GM12878 (cell line): ENCODE results near the gene HOXD1. TPM values are rescaled to one million over a fixed set of nuclear protein-coding genes. Genes with fewer than 3 reads are reported as not detected.

Source experiments
- ATAC-seq: fragments of 200-7000 bp; cut with Tn5 transposase; 3 replicates; pipeline ENCODE4 v1.9.1; 2020; ENCODE audit warnings: mild to moderate bottlenecking, moderate library complexity
- BruUV-seq: library from RNA; stranded (reverse); fragments of 400-500 nt; replicated peaks from 2 replicates; lab custom pipeline; 2021; lab: Mats Ljungman, UMichigan
- CTCF ChIA-PET: fragments of 300-600 bp; sonication (Branson Sonifier 250); formaldehyde crosslinking; extraction: SDS; loops from one replicate; lab custom pipeline; 2021; ENCODE audit warnings: inconsistent platforms; lab: Yijun Ruan, JAX
- POLR2A ChIA-PET: fragments of 350-600 bp; formaldehyde crosslinking; extraction: SDS; loops from one replicate; lab custom pipeline; 2021; ENCODE audit warnings: inconsistent platforms; lab: Charles Lee
- RAD21 ChIA-PET: fragments of 300-600 bp; sonication (Branson Sonifier 250); formaldehyde crosslinking; loops from one replicate; lab custom pipeline; 2023; ENCODE audit warnings: antibody characterized with exemption; ENCODE audit not compliant: unreplicated experiment; lab: Charles Lee
- SMC1A ChIA-PET: fragments of 300-600 bp; sonication (Branson Sonifier 250); formaldehyde crosslinking; loops from one replicate; lab custom pipeline; 2023; ENCODE audit not compliant: unreplicated experiment, uncharacterized antibody; lab: Charles Lee
- DNase-seq: peaks from one replicate; pipeline ENCODE4 v3.0.0-alpha.2; 2011; ENCODE audit warnings: low read depth, low spot score
- FAIRE-seq: peaks from 3 replicates; lab custom pipeline; 2011; peaks lifted over from hg19 to GRCh38; lab: Jason Lieb, UNC
- H2AFZ ChIP-seq: 2 replicates; pipeline ENCODE4 v1.6.0; 2011; ENCODE audit warnings: low read depth, low read length, control low read depth; ENCODE audit not compliant: control insufficient read depth
- H3K27ac ChIP-seq: 2 replicates; pipeline ENCODE4 v1.5.1; 2011; ENCODE audit warnings: control low read depth; ENCODE audit not compliant: control insufficient read depth, insufficient read depth
- H3K27me3 ChIP-seq, 2 experiments: replicated peaks in 1 of 2; 2 replicates each; pipeline versions ENCODE4 v1.6.0 to v1.6.1; 2011; ENCODE audit warnings: low read length in 1 of 2; ENCODE audit not compliant: control insufficient read depth in 2 of 2, insufficient read depth in 2 of 2
- H3K36me3 ChIP-seq, 2 experiments: 2 replicates each; pipeline ENCODE4 v1.5.1; 2011; ENCODE audit warnings: low read length in 1 of 2; ENCODE audit not compliant: control insufficient read depth in 2 of 2, insufficient read depth in 2 of 2
- H3K4me1 ChIP-seq: 2 replicates; pipeline ENCODE4 v1.6.1; 2011; ENCODE audit warnings: mild to moderate bottlenecking, low read length, moderate library complexity, mixed read lengths; ENCODE audit not compliant: control insufficient read depth, insufficient read depth
- H3K4me2 ChIP-seq: 2 replicates; pipeline ENCODE4 v1.6.0; 2011; ENCODE audit warnings: control low read depth; ENCODE audit not compliant: control insufficient read depth, insufficient read depth
- H3K4me3 ChIP-seq: fragments of 200-600 bp; sonication (generic); 2 replicates; pipeline ENCODE4 v1.5.1; 2016
- H3K79me2 ChIP-seq: 2 replicates; pipeline ENCODE4 v1.6.0; 2011; ENCODE audit warnings: low read length; ENCODE audit not compliant: control insufficient read depth, insufficient read depth
- H3K9ac ChIP-seq: 2 replicates; pipeline ENCODE4 v1.8.0; 2011; ENCODE audit warnings: low read length, control low read depth, mixed read lengths; ENCODE audit not compliant: control insufficient read depth, insufficient read depth
- H3K9me3 ChIP-seq: replicated peaks from 3 replicates; pipeline ENCODE4 v1.5.1; 2011; ENCODE audit warnings: mild to moderate bottlenecking, low read length; ENCODE audit not compliant: control insufficient read depth, insufficient read depth
- H4K20me1 ChIP-seq: 2 replicates; pipeline ENCODE4 v1.6.0; 2011; ENCODE audit not compliant: control insufficient read depth, insufficient read depth
- BACH1 ChIP-seq: fragments of 450-650 bp; IDR thresholded peaks from 2 replicates; pipeline ENCODE4 v1.6.1; 2017; ENCODE audit warnings: mild to moderate bottlenecking, borderline replicate concordance
- CHD4 ChIP-seq: fragments of 200-600 bp; sonication (generic); IDR thresholded peaks from 2 replicates; pipeline ENCODE4 v1.6.1; 2016; ENCODE audit warnings: mild to moderate bottlenecking
- HCFC1 ChIP-seq: fragments of 150-350 bp; IDR thresholded peaks from 2 replicates; pipeline ENCODE4 v1.6.1; 2014; ENCODE audit warnings: low read length
- JUND ChIP-seq: IDR thresholded peaks from 2 replicates; pipeline ENCODE4 v1.6.1; 2012; ENCODE audit warnings: low read depth, mild to moderate bottlenecking, low read length, improper control_type of control experiment, moderate library complexity
- NKRF ChIP-seq: fragments of 450-650 bp; conservative IDR thresholded peaks from 2 replicates; pipeline ENCODE4 v1.6.1; 2017; ENCODE audit warnings: mild to moderate bottlenecking, moderate library complexity
- RCOR1 ChIP-seq: conservative IDR thresholded peaks from 2 replicates; pipeline ENCODE4 v1.6.1; 2012; ENCODE audit warnings: low read depth, low read length, improper control_type of control experiment
- SUPT20H ChIP-seq: IDR thresholded peaks from 2 replicates; pipeline ENCODE4 v1.6.1; 2011; ENCODE audit warnings: low read depth, mild to moderate bottlenecking, low read length, moderate library complexity, borderline replicate concordance; ENCODE audit not compliant: control insufficient read depth
- TARDBP ChIP-seq: IDR thresholded peaks from 2 replicates; pipeline ENCODE4 v1.6.1; 2016; ENCODE audit warnings: borderline replicate concordance
- ZNF384 ChIP-seq: IDR thresholded peaks from 2 replicates; pipeline ENCODE4 v1.6.1; 2012; ENCODE audit warnings: low read depth, mild to moderate bottlenecking, low read length, improper control_type of control experiment, borderline replicate concordance
- ZSCAN29 ChIP-seq: fragments of 450-650 bp; IDR thresholded peaks from 2 replicates; pipeline ENCODE4 v1.6.1; 2017; ENCODE audit warnings: mild to moderate bottlenecking, moderate library complexity
- WGBS: methylation state at CpG from one replicate; pipeline ENCODE4 v1.1.6; 2016; ENCODE audit warnings: low lambda C conversion rate; ENCODE audit not compliant: insufficient replicate concordance, insufficient coverage; ENCODE audit errors: missing lambda C conversion rate; 5-methylcytosine and 5-hydroxymethylcytosine counted together
- in situ Hi-C: fragments of 300-500 bp; cut with MboI; formaldehyde crosslinking; loops from 9 replicates; pipeline ENCODE4 v1.14.3; 2018; ENCODE audit warnings: mixed read lengths
- intact Hi-C: fragments of 100-400 bp; cut with micrococcal nuclease; formaldehyde crosslinking; loops from one replicate; pipeline ENCODE4 v1.14.2; 2022; ENCODE audit not compliant: unreplicated experiment
- polyA plus RNA-seq, 11 experiments: library from polyadenylated mRNA; depleted of rRNA in 4 of 11; unstranded in 6 of 11; stranded (reverse) in 5 of 11; fragments of >200 nt; fragmentation: Nextera tagmentation in 4 of 11; fragmentation: Illumina TruSeq in 1 of 11; extraction: Ambion mirVana in 4 of 11; extraction: Trizol in 1 of 11; gene quantifications; 1 replicate in 1 of 11; 2 replicates in 10 of 11; pipeline versions ENCODE4 v1.2.1 to v1.2.3, GENCODE V29; 2011 to 2016; ENCODE audit warnings: inconsistent platforms in 2 of 11, missing spikeins in 2 of 11, low read depth in 1 of 11
- total RNA-seq, 4 experiments: library from RNA; depleted of rRNA in 3 of 4; stranded (reverse); fragments of >200 nt in 3 of 4; fragmentation: Illumina TruSeq in 1 of 4; extraction: Trizol in 1 of 4; gene quantifications; 2 replicates each; pipeline versions ENCODE4 v1.2.1 to v1.2.3, GENCODE V29; 2013 to 2021

Gene HOXD1
- total and polyA plus RNA-seq, 10 of the 15 experiments (the other 5 are each of a cell fraction or from before 2014, with no cell fraction given), result not detected

- Histone ChIP-seq H3K79me2 (no peaks in the 10 kb centered on the region), H3K36me3 (no peaks in the 10 kb centered on the region; a peak in 1 of 4 replicates), H3K27ac (no peak overlapping the region), H3K4me2 (no peak overlapping the region), H3K4me1 (no peaks in the 10 kb centered on the region), H3K9me3 (peaks cover 2% of the 10 kb centered on the region; the same call in 2 of the 3 replicates), H3K27me3 (peaks cover 12 to 27% of the 10 kb centered on the region in 2 experiments), H2AFZ (no peak overlapping the region), H3K9ac (no peak overlapping the region), H4K20me1 (no peaks in the 10 kb centered on the region), H3K4me3 (no peak overlapping the region)
- ChIA-PET RAD21 (no interaction called here), SMC1A (interaction anchor here (1.1 kb wide), 1 partner anchor 483 kb away, joined by 3 read pairs; no protein-coding TSS in a partner anchor), POLR2A (no interaction called here), CTCF (no interaction called here)
- BruUV-seq, result no TSS peak
- DNase-seq (no peak), ATAC-seq (no peak), FAIRE-seq (no peak)
- intact Hi-C loops (no loop called here), in situ Hi-C loops (no loop called here)
- TF ChIP-seq CHD4, result no peak
- TF ChIP-seq HCFC1, result no peak
- no peak for TF ChIP-seq ZNF384
- WGBS, result 36% methylated on average over 5 of the region's 5 CpGs
Measured at GRCh38 chr2:176169181-176169580, 19.3 kb upstream of the HOXD1 start.

DNA sequence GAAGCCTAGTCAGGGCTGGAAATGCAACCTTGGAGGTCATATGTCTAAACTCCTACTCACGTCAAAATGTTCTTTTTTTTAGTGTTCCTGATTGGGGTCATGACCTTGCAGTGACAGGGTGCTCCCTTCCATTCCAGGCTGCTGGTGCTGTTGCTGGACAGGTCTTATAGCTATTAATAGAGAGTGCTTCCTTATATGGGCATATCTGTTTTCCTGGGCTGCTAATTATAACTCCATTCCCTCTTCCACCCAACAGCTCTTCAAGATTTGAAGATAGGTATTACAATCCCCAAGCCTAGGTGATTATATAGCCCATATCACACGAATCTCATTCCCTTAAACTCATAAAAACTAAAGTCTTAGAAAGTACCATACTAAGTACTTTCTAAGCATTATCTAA, 18.8 kb upstream of the HOXD1 start:
- no peak for DNase-seq
- H3K4me2 ChIP-seq, result no peak overlapping the region
- H3K79me2 ChIP-seq, result no peaks in the 10 kb centered on the region
- WGBS, result 0% methylated on average over 2 of the region's 2 CpGs
- no peak for ATAC-seq
- TF ChIP-seq ZSCAN29, result no peak
- no peak for TF ChIP-seq RCOR1
- TF ChIP-seq NKRF, result no peak
- no peak for TF ChIP-seq BACH1
- TF ChIP-seq JUND, result no peak
- TF ChIP-seq TARDBP, result no peak
- no peak for TF ChIP-seq SUPT20H
- no peaks in the 10 kb centered on the region for H3K4me1 ChIP-seq
- peaks cover 8 to 22% of the 10 kb centered on the region in 2 experiments for H3K27me3 ChIP-seq
- no peak for FAIRE-seq
- no peak overlapping the region for H2AFZ ChIP-seq
- no TSS peak for BruUV-seq
- ChIA-PET CTCF (no interaction called here), RAD21 (no interaction called here), SMC1A (interaction anchor here (1.1 kb wide), 1 partner anchor 482 kb away, joined by 3 read pairs; no protein-coding TSS in a partner anchor), POLR2A (no interaction called here)
- H4K20me1 ChIP-seq, result no peaks in the 10 kb centered on the region
- no peaks in the 10 kb centered on the region; the same call in 2 of the 3 replicates for H3K9me3 ChIP-seq
- intact Hi-C loops (no loop called here), in situ Hi-C loops (no loop called here)
- no peak overlapping the region for H3K4me3 ChIP-seq
- no peak overlapping the region for H3K27ac ChIP-seq
- no peaks in the 10 kb centered on the region; a peak in 1 of 4 replicates for H3K36me3 ChIP-seq
- no peak overlapping the region for H3K9ac ChIP-seq
